Right renal pelvis (tissue), 4 donors: Measurements from ENCODE around the gene TEK. TPM values are rescaled to one million over a fixed set of nuclear protein-coding genes. Genes with fewer than 3 reads are reported as not detected.
"Not testable (repeated sequence)": the region's sequence is repeated elsewhere in the genome, so short reads cannot be mapped to it uniquely, and the experiment has no call there.

Experiments
- DNase-seq, 4 donors: peaks; one replicate each; pipeline ENCODE4 v3.0.0-alpha.2; 2013; ENCODE audit warnings: low read depth in 4 of 4, low spot score in 3 of 4, missing footprints in 1 of 4
- polyA plus RNA-seq, 4 donors: library from polyadenylated mRNA; unstranded; fragments of 120-200 nt; gene quantifications; one replicate each; pipeline ENCODE4 v1.2.1, GENCODE V29; 2013; ENCODE audit not compliant: insufficient read length in 4 of 4

The TEK gene
- 10 to 100 TPM; 38.7 to 52.4 (median 48.9) TPM for polyA plus RNA-seq

DNA sequence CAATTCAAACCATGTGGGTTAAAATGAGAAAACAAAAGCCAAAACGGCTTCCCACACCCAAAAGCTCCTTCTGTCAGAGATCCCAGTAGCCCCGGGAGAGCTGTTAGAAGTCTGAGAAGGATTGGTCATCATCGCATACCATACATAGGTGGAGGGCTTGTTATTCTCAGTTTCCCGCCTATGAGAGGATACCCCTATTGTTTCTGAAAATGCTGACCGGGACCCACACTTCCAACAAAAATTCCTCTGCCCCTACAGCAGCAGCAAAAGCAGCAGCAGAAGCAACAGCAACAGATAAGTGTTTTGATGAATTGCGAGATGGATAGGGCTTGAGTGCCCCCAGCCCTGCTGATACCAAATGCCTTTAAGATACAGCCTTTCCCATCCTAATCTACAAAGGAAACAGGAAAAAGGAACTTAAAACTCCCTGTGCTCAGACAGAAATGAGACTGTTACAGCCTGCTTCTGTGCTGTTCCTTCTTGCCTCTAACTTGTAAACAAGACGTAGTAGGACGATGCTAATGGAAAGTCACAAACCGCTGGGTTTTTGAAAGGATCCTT is at the start of gene TEK:
TEK (plus strand) TSS at position 245 of the 561 bp plus-strand sequence. CDS start 366 bp downstream, outside the sequence.
- DNase-seq, result no peak

DNA sequence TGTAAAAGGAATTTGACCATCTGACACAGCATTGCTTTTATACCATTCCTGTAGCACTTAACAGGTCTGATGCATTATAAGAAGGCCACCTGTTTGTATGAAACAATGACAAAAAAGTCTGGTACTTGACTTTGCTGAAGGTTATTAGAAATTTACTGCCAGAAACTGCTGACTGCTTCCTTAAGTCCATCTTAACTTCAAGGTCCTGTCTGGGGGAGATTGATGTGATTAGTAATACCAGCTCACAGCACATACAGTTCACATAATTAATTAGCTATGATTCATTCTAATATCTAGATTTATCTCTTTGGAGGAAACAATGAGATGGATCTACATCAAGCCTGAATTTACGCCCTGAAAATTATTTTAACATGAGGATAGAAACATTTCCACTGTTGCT is 49.6 kb upstream of the TEK start:
- DNase-seq, result no peak

DNA sequence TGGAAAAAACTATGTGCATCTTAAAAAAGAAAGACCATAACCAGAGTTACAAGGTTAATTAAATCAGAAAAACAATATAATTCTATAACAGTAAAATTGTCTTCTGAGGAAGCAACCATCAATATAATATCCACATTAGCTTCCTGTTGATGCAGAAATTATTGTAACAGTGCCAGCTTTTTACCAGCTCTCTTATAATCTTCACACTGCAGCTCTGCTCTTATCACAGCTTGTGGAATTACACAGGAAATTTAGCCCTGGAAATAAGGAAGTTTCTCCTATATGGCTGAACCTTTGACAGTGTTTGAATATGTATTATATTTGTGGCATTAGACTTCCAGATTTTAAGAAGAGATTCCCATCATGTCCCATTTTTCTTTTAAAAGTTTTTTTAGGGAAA is 49.1 kb upstream of the TEK start:
- no peak for DNase-seq

DNA sequence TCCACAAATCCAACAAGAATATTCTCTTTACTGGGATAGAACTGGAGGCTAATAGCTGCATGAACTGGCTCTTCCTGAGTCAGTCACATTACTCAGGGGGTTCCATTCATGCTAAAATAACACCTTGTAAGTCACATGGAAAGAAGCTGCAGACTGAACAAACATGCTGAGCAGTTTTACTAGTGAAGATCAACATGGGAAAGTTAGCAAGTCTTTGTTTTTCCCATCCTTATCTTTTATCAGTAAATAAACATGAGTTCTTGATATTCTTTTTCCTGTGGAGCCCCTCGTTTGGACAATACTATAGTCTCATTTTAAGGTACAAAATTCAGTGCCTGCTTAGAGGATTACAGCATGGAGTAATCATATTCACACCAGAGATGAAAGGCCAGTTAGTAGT is 43.7 kb upstream of the TEK start:
- DNase-seq, result no peak

DNA sequence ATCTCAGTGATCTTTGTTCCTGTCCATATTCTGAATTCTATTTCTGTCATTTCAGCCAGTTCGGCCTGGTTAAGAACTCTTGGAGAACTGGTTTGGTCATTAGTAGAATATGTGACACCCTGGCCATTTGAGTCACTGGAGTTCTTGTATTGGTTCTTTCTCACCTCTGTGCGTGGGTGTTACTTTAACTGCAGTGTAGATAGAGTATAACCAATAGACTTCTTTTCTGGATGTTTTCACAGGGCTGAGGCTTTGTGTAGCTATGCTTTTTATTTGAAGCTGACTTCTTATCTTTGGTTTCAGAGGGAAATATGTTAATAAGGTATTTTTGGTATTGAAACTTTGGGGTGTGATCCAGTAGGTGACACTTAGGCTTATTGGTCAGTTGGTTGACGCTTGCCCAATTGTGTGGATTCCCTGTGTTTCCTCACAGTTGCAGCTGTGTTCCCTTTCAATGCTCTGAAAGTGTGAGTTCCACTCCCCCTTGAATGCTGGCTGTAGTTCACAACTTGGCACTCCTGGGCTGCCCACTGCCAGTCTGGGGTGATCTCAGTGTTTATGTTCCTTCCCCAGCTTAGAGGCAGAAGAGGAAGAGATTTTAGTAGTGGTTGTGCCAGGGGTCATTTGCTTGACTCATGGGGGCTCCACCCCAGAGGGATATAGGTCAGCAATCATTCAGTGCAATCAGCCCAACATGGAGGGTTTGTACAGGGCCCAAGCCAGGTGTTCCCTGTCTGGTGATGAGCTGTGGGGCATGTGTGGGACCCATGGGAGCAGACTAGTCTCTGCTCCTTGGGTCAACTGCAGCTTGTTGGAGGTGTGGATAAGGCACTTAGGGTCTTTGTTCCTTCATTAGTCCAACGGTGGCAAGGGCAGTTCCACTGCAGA is 34.9 kb upstream of the TEK start:
- DNase-seq, result no peak

DNA sequence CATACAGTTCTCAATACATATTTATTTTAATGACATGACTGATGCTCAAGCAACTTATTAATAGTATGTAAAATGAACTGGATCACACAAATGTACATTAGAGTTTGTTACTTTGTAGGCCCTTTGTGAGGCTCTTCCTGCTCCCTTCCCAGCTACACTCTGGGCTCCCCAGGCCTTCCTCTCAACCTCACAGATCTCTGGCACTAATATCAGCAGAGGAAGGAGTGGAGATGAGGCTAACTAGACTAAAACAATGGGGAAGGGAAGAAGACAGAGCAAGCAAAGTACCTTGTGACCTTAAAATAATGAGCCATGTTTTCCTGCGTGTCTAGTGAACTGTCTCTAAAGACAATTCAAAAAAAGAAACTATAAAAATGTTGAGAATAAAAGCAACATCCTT is 30.3 kb upstream of the TEK start:
- no peak for DNase-seq

DNA sequence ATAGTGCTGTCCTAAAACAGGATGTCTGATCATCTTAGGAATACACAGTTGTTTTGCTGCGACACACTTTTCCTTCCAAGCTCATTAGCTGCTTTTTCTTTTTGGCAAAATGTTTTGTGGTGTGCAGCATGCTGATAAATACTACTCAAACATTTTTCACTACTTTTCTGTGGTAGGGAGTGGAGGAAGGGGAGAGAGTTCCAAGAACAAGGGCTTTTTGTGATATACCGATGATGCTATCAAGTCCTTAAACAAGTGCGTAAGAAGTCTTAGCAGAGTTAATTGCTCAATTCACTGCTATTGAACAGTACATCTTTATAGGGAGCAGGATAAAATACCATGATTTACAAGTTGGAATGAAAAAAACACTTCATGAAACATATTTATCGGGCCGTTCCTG is 23.6 kb upstream of the TEK start:
- no peak for DNase-seq

DNA sequence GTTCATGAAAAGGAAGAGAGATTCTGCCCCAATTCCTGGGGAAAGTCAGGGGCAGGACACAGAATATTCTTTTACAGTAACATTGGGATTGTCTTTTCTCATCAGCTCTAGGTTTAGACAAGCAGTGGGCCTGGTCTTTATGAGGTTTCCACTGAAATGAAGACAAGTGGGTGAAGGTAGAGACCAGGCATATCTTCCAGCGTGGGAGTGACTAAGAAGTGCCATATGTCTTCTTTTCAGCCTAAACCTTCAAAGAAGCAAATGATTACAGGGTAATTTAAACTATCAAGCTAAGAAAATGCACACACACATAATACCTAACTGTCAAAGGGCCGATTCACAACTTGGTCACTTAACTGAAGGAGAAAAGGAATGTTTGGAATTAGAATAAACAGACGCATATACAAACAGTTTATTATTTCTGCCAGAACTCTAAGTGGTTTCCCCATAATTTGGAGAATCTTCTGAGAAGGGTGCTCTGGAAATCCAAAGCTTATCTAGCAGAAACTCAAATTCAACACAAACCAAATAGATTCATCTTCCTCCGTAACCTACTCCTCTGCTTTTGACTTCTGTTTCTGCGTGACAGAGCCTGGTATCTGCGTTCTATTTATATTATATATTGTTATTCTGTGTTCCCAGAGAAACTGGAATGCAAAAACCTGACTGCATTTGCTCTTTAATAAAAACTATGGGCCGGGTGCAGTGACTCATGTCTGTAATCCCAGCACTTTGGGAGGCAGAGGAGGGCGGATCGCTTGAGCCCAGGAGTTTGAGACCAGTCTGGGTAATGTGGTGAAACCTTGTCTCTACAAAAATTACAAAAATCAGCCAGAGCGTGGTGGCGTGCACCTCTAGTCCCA is 22.0 kb upstream of the TEK start:
- no peak for DNase-seq

DNA sequence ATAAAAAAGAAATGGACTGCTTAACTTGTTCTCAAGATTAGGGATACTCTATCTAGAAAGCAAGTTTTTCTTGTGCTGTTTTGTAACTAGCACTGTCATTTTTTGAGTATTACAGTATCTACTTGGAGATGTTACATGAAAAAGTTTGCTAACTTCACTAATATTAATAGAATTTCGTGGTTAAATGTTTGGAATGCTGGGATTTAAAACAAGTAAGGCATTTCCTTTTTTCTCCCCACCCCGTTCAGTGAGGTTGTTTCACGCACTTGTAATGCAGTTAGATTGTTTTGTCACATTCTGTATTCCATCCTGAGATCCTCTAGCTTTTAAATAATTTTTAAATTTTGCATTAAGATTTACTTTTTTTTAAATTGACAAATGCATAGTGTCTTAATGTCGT is 20.0 kb upstream of the TEK start:
- no peak for DNase-seq

DNA sequence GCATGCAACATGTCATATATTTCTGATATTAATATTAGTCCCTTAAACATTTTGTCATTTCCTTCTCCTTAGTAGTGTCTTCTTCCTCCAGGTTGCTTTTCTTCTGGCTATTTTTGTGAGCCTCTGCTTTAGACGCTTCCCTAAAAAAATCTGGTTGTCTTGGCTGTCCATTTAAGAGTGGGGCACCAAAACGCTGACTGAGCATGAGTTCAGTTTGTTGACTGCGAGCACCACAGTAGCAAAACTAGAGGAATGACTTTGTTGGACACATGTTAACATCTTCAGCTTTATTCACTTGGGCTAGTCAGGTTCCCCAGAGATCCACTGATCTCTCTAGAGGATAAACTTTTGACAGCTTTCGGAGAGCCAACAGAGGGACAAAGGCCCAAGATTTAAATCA is 19.3 kb upstream of the TEK start:
- DNase-seq, result no peak

DNA sequence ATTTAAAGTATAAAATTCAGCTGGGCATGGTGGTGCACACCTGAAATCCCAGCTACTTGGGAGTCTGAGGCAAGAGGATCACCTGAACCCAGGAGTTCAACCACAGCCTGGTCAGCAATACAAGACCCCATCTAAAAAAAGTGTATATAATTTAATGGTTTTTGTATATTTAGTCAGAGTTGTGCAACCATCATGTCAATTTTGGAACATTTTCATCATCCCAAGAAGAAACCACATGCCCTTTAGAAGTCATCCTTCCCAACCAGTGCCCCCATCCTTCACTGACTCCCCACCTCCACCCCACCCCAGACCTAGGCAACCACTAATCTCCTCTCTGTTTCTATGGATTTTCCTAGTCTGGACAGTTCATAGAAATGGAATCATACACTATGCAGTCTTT is 18.8 kb upstream of the TEK start:
- DNase-seq, result no peak

DNA sequence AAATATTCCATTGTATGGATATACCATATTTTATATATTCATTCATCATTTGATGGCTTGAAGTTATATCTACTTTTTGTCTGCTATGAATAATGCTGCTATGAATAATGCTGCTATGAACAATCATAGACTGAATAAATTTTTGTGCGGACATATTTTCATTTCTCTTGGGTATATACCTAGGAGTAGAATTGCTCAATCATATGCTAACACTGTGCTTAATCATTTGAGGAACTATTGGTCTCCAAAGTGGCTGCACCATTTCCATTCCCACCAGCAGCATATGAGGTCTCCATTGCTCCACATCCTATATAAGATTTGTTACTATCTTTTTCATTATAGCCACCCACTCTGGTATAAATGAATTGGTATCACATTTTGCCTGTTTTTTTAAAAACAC is 18.3 kb upstream of the TEK start:
- DNase-seq, result no peak

DNA sequence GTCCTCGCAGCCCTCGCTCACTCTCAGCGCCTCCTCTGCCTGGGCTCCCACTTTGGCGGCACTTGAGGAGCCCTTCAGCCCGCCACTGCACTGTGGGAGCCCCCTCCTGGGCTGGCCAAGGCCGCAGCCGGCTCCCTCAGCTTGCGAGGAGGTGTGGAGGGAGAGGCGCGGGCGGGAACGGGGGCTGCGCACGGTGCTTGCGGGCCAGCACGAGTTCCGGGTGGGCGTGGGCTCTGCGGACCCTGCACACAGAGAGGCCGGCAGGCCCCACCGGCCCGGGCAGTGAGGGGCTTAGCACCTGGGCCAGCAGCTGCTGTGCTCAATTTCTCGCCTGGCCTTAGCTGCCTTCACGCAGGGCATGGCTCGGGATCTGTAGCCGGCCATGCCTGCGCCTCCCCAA is 16.5 kb upstream of the TEK start:
- DNase-seq, result not testable (repeated sequence)

DNA sequence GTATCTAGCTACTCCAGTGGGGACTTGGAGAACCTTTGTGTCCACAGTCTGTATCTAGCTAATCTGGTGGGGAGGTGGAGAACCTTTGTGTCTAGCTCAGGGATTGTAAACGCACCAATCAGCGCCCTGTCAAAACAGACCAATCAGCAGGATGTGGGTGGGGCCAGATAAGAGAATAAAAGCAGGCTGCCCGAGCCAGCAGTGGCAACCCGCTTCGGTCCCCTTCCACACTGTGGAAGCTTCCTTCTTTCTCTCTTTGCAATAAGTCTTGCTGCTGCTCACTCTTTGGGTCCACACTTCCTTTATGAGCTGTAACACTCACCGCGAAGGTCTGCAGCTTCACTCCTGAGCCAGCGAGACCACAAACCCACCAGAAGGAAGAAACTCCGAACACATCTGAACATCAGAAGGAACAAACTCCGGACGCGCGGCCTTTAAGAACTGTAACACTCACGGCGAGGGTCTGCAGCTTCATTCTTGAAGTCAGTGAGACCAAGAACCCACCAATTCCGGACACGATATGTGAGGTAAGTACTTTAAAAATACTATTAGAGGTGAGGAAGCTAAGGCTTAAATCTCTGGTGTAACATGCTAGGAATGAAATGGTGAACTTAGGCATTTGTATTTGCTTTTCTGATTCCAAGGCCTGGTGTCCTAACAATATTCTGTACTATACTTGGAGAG is 15.5 kb upstream of the TEK start:
- DNase-seq, result not testable (repeated sequence)

DNA sequence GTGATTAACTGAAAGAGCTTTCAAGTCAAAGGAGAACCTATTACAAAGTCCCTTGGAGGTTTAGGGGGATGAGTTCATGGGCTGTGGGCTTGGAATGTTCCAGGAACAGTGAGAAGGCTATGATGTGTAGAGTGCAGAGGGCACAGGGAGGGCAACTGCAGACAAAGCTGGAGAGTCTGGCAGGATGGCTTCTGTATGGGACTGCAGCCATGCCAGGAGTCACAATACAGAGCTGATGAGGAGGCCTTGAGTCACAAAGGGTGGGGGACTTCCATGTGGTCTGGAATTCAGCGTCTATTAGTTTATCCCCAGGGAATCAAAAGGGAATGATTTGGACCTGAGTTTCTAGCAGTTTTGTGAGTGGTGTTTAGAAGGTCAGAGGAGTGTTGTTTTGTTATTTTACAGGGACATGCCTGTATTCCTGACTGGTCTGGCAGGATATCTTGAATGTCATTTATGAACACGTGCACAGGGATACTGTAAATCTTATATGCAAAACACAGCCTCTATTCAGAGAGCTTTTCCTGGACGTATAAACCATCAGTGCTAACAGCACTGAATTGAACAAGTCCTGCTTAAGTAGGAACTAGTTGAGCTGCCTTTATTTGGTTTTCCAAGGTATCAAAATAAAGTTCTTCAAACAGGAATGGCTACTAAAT is 14.3 kb upstream of the TEK start:
- no peak for DNase-seq

DNA sequence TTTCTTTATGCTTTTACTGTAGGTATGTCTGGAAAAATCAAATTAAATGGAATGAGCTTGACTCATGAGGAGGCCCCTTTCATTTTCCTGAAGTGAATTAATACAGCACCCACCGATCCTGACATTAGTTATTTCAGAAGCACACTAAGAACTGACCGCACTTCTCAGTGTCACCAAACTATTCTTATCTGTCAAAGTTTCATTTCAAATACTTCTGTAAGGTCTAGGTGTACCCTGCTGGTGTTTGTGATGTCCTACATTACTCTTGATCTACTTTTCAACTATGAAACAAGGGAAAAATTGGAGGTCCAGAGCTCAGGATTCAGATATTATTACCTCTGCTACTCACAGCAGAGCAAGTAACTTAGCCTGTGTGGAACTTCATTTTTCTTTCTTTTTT is 1.8 kb upstream of the TEK start:
- no peak for DNase-seq

DNA sequence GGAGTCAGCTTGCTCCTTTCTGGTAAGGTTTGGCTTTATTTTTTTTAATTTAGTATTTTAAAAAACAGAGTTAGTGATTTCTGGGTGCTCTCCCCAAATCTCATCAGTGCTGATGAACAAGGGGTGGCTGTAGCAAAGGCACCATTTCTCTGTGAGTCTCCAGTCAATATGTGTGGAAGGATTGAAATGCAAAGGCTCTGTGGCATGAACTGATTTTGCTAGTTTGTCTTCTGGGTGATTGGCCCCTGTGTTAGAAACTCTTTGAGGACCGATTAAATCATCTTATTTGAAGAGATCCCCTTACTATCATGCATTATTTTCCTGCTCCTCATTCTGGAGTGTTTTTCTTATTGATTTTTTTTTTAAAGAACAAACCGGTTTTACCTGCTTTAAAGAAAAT is 596 bp downstream of the TEK start:
- no peak for DNase-seq

DNA sequence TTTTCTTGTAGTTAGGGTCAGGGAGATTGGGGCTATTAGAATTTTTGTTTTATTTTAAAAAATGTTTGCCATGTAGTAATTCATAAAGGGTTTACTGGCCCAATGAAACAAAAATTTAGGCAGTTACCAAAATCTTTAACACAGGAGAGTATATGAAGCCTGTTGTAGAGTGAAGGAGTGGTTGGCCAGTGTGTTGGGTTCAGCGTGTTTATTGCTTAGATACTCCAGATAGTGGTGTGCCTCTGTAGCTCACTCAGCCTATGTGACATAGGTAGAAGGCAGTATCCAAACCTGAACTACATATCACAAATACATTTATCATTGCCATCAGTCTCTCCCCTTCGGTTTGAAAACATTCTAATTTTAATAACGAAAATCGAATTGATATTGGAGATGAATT is 1.2 kb downstream of the TEK start:
- DNase-seq, result no peak

DNA sequence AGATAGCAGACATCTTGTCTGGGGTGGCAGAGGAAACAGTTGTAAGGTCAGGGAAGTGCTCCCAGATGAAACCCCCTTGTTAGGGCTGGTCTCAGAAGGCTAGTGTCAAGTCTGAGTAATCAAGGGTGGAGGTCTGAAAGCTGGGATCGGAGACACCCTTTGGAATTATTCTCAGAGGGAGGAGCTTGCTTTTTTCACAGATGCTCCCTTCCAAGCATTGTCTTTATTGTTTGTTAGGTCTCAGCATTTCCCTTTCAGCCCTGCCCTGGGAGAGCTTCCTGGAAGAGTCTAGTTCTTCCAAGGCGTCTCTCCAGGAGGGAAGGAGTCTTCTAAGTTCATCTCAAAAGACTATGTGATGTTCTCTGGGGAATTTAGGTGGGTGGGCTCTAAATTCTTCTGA is 3.2 kb downstream of the TEK start:
- DNase-seq, result no peak

DNA sequence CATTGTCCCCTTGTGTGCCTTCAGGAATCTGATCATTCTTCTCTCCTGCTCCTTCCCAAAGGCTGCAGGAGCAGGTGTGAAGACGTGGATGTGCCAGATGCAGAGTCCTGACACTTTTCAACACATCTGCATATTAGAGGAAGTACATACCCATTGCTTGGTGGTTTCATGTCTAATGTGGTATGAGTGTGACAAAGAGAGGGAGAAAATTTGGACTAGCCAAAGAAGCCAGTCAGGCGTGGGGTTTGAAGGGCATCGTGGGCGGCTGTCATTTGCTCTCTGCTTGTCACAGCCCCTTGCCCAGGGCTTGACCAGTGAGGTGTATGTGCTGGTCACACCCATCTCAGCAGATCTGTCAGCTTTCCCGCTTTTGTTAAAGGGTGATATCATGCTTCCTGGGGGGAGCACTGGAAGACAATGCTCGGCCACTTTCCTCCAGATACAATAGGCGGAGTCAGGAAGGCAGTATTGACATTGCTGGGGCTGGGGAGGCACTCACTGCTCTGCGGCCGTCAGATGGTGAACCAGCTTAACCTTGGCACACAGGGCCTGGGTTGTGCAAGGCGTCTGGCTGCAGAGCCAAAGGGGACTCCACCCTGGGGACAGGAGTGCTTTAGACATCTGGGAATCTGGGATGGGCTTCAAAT is 8.6 kb downstream of the TEK start:
- DNase-seq, result no peak
